HG03108 (cell line): ENCODE measurements around the gene KDM4C.

Experiments
- ATAC-seq: cut with Tn5 transposase; IDR thresholded peaks from one replicate; pipeline ENCODE4 v1.9.1; 2021; ENCODE audit warnings: moderate library complexity; ENCODE audit not compliant: unreplicated experiment

The KDM4C gene

GRCh38 chr9:7153134-7153533 lies 395.4 kb downstream of the KDM4C start:
- no peak for ATAC-seq

- no peak for ATAC-seq
These were observed 395.8 kb downstream of the KDM4C start for GRCh38 chr9:7153566-7153965.

GRCh38 chr9:7154003-7154619 lies 396.3 kb downstream of the KDM4C start:
- no peak for ATAC-seq

GRCh38 chr9:7154650-7155049 lies 396.9 kb downstream of the KDM4C start:
- ATAC-seq = no peak

GRCh38 chr9:7161469-7161868 lies 403.7 kb downstream of the KDM4C start:
- no peak for ATAC-seq

GRCh38 chr9:7163932-7164331 lies 406.2 kb downstream of the KDM4C start:
- ATAC-seq = no peak

GRCh38 chr9:7164440-7165330 lies 406.9 kb downstream of the KDM4C start:
- ATAC-seq = no peak

GRCh38 chr9:7165331-7165975 lies 407.7 kb downstream of the KDM4C start:
- ATAC-seq = no peak

- no peak for ATAC-seq
These were observed 408.3 kb downstream of the KDM4C start for GRCh38 chr9:7166074-7166473.

GRCh38 chr9:7169717-7170389 lies 412.1 kb downstream of the KDM4C start:
- ATAC-seq = no peak

GRCh38 chr9:7171396-7172153 lies 413.8 kb downstream of the KDM4C start:
- ATAC-seq = no peak

GRCh38 chr9:7172154-7173115 lies 414.7 kb downstream of the KDM4C start:
- no peak for ATAC-seq

- no peak for ATAC-seq
These were observed 415.4 kb downstream of the KDM4C start for GRCh38 chr9:7173139-7173538.

GRCh38 chr9:7174301-7174700 lies 416.5 kb downstream of the KDM4C start:
- no peak for ATAC-seq

GRCh38 chr9:7174884-7175283 lies 417.1 kb downstream of the KDM4C start:
- ATAC-seq = no peak

GRCh38 chr9:7176561-7176960 lies 418.8 kb downstream of the KDM4C start:
- no peak for ATAC-seq

GRCh38 chr9:7177383-7177782 lies 419.6 kb downstream of the KDM4C start:
- no peak for ATAC-seq

GRCh38 chr9:7178729-7179128 lies 421.0 kb downstream of the KDM4C start:
- ATAC-seq = no peak

- ATAC-seq = no peak
These were observed 422.5 kb downstream of the KDM4C start for GRCh38 chr9:7180247-7180646.
